T-helper 1 cell treated with Interleukin-12 subunit alpha and Interleukin-12 subunit beta and Interleukin-4 antibody, amounts not matched to agents 30 ng/mL and 1 ng/mL, for 36 hours (primary cell): ENCODE results near the gene ENTPD2. TPM values are rescaled to one million over a fixed set of nuclear protein-coding genes. Genes with fewer than 3 reads are reported as not detected.

ENCODE experiments used
- intact Hi-C: fragments of 100-400 bp; cut with micrococcal nuclease; formaldehyde crosslinking; loops from one replicate; pipeline ENCODE4 v1.15.1; 2024
- total RNA-seq: library from RNA; stranded (reverse); gene quantifications from 2 replicates; pipeline ENCODE4 v1.2.3, GENCODE V29; 2022

Gene ENTPD2
- total RNA-seq, 1 donor from 2014 or later, result not detected

DNA sequence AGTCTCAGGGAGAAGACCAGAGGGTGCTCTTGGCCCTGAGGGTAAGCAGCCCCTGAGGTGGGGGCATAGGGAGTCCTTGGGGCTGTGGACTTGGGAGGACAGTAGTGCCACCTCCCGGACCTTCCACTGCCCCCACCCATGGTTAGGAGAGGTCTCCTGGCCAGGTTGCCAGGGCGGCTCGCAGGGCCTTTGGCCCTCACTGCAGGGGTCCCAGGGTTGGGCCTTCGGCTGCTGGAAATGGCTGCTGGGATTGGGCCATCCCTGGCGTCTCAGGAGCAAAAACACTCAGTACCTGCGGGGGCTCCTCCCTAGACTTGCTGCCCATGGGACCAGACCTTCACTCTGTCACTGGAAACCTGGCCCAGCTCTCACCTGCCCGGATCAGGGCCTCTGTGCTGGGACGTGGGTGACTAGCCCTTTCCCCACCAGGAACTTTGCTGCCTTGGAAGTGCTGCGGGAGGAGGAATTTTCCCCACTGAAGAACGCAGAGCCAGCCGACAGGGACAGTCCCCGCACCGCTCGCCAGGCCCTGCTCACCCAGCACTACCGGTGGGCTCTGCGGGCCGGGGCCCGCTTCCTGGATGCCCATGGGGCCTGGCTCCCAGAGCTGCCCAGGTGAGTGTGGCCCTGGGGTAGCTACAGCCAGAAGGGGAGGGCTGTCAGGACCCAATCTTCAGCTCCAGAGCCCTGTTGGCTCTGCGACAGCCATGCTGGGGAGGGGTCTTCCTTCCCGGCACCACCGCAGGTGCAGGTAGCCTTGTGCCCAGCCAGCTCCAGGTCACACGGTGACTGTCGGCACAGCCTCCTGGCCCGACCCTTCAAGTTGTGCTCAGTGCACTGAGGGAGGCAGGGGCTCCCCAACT, 26.6 kb upstream of the ENTPD2 start:
- intact Hi-C loops, result loop anchor here (10.0 kb wide), 1 partner anchor 474 kb away; the partner anchor contains the start of genes MRPL41 and PNPLA7

DNA sequence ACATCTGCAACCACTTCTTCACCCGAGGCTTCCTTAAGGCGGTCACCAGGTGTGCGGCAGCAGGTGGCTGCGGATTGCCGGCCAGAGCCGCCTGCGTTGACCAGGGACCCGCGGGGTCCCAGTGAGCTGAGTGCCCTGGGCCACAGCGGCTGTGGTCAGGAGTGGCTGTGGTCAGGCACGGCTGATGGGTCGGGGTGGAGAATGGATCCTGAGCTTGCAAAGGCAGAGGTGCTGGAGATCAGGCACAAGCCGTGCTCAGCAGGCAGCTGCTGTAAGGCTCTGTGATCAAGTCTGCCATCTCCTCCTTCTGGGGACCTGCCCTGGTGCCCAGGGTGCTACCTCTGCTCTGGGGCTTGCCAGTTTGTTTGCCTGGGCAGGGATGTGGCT, 25.5 kb upstream of the ENTPD2 start:
- intact Hi-C loops, result no loop called here

DNA sequence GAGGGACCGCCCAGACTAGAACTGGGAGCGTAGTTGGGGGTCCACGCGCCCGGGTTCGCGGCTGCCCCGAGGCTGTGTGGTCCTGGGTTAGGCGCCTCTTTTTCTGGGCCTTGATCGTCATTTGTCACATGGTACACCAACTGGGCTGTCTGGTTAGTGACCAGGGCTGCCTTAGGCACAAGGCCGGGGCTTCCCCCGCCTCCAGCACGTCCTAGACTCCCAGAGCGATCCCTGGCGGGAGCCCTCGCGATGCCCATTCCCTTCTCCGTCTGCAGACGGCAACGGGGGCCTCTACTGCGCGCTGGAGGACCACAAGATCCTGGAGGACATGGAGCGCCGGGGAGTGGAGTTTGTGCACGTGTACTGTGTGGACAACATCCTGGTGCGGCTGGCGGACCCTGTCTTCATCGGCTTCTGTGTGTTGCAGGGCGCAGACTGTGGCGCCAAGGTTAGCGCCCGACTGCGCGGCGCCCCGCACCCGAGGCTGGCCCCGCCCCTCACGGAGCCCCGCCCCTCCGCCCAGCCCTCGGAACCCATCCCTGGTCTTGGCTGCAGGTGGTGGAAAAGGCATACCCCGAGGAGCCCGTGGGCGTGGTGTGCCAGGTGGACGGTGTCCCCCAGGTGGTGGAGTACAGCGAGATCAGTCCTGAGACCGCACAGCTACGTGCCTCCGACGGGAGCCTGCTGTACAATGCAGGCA, 25.0 kb upstream of the ENTPD2 start:
- intact Hi-C loops, result no loop called here

DNA sequence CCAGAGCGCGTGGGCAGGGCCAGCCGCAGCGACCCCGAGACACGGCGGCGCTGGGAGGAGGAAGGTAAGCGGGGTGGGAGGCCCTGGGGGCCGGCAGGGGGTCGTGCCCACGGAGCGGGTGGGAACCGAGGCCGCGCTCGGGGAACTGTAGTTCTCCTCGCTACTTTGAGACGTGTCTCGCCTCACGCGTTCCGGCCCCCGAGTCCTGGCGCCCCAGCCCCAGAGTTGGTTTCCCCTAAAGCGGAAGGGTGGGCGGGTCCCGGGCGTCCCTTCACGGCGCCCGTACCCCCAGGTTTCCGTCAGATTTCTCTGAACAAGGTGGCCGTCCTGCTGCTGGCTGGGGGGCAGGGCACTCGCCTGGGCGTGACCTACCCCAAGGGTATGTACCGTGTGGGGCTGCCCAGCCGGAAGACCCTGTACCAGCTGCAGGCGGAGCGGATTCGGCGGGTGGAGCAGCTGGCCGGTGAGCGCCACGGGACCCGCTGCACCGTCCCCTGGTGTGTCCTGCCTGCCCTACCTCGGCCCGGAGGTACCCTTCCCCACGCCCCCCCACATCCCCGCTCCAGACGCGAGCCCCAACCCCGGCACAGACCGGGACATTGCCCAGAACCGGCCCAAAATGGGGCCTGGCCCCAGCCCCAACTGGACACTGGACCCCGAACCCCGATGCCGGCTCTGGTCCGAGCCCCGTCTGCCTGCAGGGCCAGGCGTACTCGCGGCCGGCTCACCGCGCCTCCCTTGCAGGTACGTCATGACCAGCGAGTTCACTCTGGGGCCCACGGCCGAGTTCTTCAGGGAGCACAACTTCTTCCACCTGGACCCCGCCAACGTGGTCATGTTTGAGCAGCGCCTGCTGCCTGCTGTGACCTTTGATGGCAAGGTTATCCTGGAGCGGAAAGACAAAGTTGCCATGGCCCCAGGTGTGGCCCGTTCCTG, 24.2 kb upstream of the ENTPD2 start:
- intact Hi-C loops, result loop anchor here (1.0 kb wide), 2 partner anchors 8 to 9 kb away; partner anchors contain the start of gene MAN1B1

DNA sequence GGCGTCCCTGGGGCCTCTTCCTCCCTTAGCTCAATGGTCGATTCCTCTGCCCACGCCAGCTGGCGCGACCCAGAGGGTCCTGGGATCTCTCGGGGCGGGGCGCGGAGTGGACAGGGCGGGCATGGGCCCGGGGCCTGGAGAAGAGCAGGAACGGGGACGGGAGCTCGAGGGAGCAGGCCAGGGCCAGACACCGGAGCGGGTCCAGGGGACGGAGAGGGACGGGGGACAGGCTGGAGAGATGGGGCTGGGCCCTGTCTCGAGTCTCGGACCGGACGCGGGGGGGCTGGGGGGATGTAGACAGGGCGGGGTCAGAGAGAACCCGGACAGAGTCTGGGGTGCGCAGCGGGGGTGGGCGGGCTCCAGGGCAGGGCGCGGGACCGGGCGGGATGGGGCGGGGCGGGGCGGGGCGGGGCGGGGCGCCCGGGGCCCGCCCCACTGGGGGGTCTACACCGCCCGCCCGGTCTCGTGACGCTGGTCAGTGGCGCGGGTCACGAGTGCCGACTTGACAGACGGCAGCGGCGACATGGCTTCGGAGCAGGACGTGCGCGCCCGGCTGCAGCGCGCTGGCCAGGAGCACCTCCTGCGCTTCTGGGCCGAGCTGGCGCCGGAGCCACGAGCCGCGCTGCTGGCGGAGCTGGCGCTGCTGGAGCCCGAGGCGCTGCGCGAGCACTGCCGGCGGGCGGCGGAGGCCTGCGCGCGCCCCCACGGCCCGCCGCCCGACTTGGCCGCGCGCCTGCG, 23.3 kb upstream of the ENTPD2 start, which contains the start of gene UAP1L1:
TSS of gene UAP1L1 (plus strand) at position 508 of the 738 bp plus-strand sequence. CDS start at position 524, 16 bp downstream.
- intact Hi-C loops, result loop anchor here (1.0 kb wide), 2 partner anchors 8 to 9 kb away; partner anchors contain the start of gene MAN1B1

DNA sequence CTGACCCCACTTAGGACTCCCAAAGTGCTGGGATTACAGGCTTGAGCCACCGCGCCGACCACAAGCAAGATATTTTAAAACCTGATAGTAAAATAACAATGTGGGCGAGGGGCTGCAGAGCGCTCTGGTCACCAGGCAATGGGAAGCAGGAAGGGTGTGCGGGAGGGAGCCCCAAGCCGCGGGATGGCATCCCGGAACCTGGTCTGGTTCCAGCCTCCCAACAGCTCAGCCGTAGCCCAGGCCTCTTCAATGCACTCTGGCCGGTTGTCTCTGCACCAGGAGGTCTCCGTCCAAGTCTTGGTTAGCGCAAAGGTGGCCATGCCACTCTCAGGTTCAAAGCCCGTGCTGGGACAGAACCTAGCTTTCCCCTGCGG, 22.8 kb upstream of the ENTPD2 start:
- intact Hi-C loops, result loop anchor here (1.0 kb wide), 2 partner anchors 7 to 10 kb away; partner anchors contain the start of gene MAN1B1

DNA sequence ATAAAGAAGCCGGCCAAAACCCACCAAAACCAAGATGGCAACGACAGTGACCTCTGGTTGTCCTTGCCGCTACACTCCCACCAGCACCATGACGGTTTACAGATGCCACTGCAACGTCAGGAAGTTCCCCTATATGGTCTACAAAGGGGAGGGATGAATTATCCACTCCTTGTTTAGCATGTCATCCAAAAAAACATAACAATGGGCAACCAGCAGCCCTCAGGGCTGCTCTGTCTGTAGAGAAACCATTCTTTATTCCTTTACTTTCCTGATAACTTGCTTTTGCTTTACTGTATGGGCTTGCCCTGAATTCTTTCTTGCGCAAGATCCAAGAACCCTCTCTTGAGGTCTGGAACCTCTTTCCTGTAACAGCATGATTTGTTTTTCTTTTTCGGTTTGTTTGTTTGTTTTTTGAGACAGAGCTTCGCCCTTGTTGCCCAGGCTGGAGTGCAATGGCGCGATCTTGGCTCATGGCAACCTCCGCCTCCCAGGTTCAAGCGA, 21.5 kb upstream of the ENTPD2 start:
- intact Hi-C loops, result no loop called here

DNA sequence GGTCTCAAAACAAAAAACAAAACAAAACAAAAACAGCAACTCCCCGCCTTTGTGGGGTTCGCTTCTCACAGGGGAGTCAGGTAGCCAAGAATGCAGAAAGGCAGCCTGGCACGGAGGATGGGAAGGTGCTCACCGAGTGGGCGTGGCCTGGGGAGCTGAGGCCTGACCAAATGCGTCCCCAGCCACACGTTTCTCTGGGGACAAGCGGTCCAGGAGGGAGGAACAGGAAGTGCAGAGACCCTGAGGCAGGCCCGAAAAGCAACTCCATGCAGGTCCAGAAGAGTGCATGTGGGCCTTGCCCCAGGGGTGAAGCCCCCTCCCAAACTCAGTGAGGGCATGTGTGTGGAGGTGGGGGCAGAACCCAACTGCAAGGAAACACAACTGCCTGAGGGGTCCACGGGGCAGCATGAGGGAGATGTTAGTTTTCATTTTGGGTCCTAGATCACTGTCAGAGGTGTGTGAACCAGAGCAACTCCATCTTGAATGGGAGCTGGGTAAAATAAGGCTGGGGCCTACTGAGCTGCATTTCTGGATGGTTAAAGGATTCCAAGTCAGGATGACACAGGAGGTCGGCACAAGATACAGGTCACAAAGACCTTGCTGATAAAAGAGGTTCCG, 20.9 kb upstream of the ENTPD2 start:
- intact Hi-C loops, result no loop called here

DNA sequence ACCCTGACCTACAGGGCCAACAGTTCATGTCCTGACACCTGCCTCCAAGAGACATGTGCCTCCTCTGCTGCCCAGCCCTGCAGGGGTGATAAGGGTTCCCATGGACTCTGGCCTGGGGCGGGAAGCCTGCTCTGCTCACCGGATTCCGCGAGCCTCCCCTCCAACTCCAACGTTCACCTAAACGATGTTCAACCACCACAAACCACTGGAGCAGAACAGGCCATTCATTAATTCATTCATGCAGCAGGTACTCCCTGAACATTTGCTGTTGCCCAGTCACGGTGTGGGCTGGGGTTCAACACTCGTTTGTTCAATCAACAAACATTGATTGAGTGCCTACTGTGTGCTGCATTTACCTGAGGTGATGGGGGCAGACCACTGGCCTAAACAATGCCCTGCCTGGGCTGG, 20.1 kb upstream of the ENTPD2 start:
- intact Hi-C loops, result no loop called here

DNA sequence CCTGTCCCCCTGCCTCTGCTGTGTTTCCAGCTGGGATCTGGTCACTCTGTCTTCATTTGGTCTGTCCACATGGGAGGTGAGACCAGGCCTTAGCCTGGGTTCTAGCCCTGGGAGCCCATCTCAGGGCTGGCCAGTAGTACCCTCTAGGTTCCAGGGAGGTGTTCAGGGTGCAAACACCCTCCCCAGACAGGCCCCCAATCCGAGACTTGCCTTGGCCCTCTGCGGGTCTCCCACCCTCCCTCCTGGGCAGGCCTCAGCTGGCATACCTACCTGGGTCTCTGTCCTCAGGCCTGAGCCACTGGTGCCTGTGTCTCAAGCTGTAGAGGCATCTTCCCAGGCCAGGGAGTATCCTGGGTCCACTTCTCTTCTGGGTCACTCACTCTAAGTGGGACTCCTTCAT, 17.4 kb upstream of the ENTPD2 start:
- intact Hi-C loops, result loop anchor here (2.0 kb wide), 1 partner anchor 42 kb away; the partner anchor contains the start of gene ABCA2

DNA sequence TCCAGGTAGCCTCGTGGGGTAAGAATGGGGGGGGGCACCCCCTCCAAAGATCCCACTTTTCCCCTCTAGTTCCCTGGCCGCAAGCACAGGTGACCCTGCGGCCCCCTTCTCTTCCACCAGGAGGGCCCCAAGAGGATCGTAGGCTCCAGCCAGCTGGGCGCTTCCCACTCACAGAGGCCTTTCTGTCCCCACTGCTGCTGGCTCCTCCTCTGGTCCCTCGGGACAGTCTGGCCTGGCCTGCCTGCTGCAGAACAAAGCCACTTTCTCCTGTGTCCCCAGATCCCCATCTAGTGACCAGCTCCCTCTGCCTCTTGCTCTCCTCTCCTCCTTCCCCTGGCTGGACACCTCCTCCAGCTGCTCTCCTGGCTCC, 17.0 kb upstream of the ENTPD2 start:
- intact Hi-C loops, result loop anchor here (1.0 to 2.0 kb wide), 6 partner anchors 15 to 280 kb away; partner anchors contain the start of genes ABCA2, MAN1B1, PAXX and TMEM141

DNA sequence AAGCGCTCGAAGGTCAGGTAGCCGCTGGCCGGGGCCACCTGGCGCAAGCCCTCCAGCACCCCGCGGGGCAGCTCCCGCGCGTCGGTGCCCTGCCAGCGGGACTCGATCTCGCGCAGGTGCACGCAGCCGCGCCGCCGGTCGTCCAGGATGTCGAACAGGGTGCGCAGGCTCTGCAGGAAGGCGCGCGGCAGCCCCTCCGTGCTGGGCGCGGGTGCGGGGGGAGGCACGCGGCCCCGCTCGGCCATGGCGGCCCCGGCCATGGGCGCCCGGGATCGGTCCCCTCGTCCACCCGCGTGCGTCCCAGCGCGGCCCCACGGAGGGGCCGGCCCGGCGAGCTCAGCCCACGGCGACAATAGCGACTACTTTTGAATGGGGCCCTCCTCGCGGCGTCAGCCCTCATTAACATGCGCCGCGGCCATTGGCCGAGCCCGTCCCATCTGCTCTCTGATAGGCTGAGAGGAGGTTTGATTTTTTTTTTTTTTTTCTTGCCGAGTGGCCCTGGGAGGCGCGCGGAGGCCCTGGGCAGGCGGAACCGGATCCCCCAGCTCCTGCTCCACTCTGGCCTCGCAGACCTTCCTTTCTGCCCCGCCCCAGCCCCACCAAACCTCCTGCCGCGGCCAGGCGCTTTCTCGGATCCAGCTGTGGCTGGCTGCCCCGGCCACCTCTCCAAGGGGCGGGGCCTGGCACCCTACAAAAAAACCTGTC, 16.5 kb upstream of the ENTPD2 start, which contains the start of gene SAPCD2:
TSS of gene SAPCD2 (minus strand) at position 357 of the 705 bp plus-strand sequence. CDS start at position 260, 97 bp downstream.
- intact Hi-C loops, result loop anchor here (1.0 to 2.0 kb wide), 6 partner anchors 16 to 279 kb away; partner anchors contain the start of genes ABCA2, MAN1B1, PAXX and TMEM141

DNA sequence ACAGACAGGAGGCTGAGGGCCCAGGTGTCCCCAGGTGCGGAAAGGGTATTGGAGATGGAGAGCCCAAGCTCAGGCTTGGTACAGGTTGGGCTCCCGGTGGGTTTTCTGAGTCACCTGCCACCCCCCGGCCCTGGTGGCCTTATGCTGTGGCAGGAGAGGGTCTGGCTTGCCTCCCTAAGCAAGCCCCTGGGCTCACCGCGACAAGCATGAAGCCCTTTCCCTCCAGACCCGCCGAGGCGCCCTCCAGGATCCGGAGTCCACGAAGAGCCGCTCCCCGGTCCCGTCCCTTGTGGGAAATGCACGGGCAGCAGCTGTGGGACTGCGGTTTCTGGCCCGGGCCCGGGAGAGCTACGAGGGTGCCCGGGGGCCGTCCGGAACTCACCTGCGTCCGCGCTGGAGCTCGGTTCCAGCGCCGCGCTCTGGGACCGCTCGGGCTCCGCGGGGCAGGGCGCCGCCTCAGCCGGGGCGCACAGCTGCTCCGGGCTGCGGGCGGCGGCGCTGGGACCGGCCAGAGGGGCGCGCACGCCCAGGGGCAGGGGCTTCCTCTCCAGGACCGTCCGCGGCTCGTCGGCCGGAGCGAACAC, 15.7 kb upstream of the ENTPD2 start:
- intact Hi-C loops, result loop anchor here (1.0 to 2.0 kb wide), 7 partner anchors 8 to 278 kb away; partner anchors contain the start of genes ABCA2, MAN1B1, PAXX and TMEM141

DNA sequence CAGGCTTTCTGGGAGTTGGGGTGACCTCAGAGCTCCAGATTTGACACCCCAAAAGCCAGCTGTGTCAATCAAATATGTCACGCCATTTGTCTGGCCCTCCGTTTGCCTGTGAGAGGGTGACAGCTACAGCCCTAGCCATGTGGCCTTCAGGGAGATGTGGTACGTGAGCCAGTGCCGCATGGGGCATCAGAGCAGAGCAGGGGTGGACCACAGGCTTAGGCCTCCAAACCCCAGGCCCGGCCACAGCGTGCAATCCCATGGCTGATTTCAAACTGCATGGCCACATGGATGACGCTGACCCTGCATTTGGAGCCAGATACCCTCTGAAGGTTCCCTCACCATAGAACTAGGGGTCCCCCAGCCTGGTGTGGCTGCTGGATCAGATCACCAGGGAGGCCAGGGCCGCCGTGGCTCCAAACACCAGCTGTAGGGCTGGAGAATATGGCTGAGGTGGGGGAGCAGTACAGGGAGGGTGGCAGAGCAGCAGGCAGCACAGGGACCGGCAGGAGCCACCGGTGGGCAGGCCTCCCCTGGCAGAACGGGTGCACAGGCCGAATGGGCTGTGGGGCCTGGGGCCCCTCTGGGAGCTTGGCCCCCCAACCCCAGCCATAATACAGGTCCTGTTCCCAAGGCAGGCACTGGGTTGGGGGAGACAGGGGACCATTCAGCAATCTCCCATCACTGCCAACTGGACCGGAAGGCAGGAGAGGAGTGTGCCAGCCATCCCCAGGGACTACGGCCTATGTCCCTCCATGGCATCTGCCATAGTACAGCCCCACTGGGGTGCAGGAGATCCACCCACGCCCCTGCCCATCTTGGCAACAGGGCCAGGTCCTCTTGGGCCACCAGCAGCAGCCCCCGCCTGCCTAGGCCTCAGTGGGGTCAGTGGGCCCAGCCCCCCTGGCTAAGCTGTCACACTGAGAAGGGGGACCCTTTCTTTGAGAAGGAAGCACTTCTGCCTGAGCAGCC, 15.0 kb upstream of the ENTPD2 start:
- intact Hi-C loops, result loop anchor here (1.0 kb wide), 1 partner anchor 8 kb away; the partner anchor contains the start of gene UAP1L1

DNA sequence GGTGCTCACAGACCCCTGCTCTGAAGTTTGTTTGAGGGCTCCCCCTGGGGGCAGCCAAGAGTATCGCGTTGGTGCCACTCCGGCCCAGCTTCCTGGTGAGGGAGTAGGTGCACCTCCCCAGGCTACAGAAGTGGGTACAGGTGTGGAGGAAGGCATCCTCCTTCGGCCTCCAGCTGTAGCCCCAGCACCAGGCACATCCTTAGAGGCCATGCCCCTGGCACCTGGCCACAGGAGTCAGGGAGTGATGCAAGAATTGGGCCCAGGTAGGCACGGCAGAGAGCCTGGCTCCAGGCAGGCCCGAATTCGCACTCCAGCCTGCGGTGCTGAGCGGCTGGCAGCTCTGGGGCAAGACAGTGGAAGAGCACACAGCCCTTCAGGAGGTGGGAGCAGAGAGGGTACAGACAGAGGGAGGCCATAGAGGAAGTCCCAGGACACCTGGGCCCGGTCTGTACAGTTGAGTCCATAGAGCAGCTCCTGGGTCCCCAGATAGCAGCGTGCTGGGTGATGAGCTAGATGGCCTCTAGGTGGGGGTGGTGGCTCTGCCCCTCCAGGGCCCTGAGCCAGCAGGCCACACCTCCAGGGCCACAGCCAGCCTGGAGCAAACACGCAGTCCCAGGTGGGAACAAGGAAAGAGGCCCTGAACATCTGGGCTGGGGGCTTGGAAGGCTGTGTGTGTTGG, 14.1 kb upstream of the ENTPD2 start:
- intact Hi-C loops, result loop anchor here (1.0 kb wide), 2 partner anchors 22 to 173 kb away; partner anchors contain the start of genes NPDC1 and TUBB4B
